Renal cortical epithelial cell (primary cell): ENCODE results near the gene RIMS3. TPM values are rescaled to one million over a fixed set of nuclear protein-coding genes. Genes with fewer than 3 reads are reported as not detected.

ENCODE experiments used
- DNase-seq: peaks from one replicate; pipeline ENCODE4 v3.0.0-alpha.2; 2011; ENCODE audit warnings: low read depth
- total RNA-seq: library from RNA; depleted of rRNA; stranded (reverse); fragments of >200 nt; gene quantifications from 2 replicates; pipeline ENCODE4 v1.2.3, GENCODE V29; 2014

The RIMS3 gene
- total RNA-seq, 1 donor from 2014 or later, result 6.7 TPM

DNA sequence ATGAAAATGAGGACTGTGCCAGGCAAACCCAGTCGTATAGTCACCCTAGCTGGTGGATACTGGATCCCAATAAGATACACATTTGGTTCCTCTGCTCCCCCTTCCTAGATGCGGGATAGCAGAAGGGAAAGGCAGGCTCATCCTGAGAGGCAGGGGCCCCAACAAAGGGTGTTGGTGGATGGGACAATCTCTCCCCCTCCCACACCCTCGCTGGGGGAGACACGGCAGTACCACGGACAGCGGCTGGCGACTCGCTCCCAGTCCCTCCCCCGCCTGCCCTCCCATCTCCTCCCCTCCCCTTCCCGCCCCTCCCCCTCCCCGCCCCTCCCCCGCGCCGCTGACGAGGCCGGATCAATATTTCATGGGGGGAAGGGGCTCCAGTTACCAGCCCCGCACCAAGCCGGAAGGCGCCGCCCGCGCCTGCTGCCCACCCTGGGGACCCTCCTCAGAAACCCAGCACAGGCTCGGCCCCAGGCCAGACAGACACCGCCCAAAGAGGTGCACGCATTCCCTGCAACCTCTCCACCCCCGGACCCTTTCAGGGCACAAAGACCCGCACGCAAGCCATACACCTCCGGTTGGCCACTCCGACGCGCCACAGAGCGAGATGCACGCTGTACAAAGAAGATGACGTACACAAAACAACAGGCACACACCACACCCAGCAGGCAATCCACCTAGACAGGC lies 11.5 kb downstream of the RIMS3 start:
- DNase-seq, result no peak

DNA sequence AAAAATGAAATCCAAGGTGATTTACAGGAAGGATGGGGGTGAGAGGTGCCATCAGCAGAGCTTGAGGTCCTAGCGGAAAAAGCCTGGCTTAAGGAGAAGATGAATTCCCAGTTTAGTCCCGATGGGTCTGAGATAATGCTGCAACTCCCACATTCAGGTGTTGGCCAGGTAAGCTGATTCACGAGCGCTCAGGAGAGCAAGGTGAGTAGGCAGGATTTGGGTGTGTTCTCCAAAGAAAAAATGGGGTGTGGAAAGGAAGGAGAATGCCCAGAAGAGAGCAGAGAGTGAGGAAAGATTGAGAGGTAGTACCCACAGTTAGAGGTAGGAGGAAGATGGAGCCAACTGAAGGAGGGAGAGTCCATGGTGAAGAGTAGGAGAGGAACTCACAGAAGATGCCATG lies 12.5 kb downstream of the RIMS3 start:
- no peak for DNase-seq

DNA sequence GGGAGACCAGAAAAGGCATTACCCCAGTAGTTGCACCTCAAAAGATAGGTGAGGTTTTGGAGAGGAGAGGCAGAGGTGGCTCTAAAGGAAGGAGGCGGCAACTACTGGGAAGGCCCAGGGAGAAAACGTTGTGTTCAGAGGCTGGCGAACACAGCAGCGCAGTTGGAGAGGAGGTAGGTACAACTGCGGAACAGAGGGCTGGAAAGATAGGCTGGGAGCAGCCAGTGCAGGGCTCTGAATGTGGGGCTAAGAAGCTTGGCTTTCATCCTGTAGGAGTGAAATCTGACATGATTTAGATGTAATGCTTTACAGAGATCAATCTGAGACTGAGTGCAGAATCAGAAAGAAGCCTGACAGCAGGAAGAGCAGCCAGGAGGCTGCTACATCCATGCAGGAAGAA lies 13.0 kb downstream of the RIMS3 start:
- no peak for DNase-seq

DNA sequence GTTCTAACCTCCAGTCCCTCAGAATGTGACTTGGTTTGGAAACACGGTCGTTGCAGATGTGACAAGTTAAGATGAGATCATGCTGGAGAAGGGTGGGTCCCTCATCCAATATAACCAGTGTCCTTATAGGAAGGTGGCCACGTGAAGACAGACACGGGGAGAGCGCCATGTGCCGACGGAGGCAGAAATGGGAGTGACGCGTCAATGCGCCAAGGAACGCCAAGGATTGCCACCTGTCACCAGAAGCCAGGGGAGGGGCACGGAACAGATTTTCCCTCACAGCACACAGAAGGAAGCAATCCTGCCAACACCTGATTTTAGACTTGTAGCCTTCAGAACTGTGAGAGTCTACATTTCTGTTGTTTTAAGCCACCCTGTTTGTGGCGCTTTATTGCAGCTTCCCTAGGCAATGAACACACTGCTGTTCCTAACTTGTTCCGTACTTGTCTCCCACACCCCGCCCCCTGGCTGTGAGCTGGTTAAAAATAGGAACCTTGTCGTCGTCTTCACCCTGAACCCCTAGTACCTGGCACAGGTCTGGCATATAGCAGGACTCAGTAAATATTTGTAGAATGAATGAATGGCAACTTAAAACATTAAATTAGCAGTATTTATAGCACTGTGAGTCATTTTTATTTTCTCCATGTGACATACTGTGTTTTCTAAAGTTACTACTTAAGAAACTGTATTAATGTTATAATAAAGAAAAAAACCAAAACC lies 14.2 kb downstream of the RIMS3 start:
- no peak for DNase-seq

DNA sequence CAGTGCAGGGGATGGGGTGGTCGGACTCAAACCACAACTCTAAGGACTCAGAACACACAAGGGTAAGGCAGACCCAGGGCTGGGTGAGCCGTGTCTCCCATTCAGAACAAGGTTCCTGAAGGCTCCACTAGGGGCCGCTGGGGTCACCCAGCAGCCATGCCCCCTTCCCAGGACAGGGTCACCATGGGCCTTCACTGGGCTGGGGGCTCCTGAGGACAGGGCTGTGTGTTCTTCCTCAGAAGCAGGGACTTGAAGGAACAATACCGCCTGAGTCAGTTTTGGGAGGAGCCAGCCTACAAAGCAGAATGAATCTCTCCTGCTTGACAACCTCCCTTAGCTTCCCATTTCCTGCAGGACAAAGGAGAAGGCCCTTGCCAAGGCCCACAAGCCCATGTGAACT lies 15.4 kb downstream of the RIMS3 start:
- no peak for DNase-seq

DNA sequence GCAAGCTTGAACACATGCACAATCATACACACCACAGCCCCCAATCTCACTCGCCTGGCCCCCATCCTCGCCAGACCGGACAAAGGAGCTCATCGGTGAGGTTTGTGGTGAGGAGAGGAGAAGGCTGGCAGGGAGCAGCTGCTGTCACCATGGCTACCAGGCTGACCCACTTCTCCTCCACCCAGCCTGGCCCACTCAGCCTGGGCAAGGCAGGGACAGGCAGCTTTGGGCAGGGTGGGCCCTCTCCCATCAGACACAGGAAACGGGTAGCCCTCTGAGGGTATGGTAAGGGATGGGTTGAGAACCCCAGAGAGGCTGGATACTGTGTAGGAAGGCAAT lies 15.9 kb downstream of the RIMS3 start:
- no peak for DNase-seq

DNA sequence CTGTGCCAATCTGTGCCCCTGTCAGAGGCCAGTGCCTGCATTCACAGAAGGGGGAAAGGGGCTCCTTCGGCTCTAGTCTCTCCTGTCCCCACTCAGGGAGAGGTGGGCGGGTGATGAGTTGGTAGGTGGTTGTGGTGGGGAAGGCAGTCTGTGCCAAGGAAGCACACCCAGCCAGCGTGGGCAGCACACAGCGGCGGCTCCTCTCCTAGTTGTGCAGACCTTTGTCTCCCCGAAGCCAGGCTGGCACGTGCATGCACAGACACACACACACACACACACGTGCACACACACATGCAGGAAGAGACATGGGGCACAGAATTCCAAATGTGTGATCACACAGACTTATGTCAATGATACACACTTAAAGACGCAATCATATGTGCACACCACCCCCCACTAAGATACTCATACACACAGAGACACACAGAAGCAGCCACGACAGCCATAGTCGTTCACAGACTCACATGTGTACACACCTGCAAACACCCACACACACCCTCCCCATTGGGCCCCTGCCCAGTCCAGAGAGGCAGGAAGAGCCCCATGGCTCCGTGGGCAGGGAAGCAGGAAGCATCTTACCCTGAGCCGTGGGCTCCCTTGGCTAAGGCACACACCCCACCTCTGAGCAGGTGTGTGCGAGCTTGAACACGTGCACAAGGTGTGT lies 16.4 kb downstream of the RIMS3 start:
- no peak for DNase-seq

DNA sequence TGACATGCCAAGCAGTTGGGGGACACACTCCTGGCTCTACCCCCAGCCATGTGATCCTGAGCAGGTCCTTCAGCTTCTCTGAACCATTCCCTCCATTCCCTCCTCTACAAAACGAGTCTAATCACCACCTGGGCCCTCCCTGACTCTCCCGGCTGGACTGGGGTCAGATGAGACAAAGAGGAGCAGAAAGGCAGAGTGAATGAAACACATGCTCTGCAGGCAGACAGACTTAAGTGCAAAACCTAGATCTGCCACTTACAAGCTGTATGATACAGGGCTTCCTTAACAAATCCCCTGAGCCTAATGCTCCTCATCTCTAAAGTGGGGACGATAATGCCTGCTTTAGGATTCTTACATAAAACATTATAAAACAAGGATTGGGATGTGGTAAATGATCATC lies 17.3 kb downstream of the RIMS3 start:
- DNase-seq, result no peak

DNA sequence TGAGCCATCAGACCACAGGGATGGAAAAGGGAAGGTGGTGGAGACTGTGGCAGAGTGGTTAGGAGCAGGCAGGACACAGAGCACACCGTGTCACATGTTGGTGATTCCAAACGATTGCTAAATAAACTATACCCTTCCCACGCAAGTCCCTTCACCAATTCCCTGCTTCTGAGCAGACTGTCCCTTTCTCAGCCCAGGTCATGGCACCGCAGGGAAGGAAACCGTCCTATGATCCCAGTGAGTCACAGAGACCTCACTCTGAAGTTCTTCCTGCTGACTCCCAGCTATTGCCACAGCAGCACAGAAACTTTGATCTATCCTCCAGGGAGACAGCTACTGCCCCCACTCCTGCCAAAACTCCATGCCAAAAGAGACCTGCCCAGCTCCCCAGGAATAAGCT lies 19.2 kb downstream of the RIMS3 start:
- DNase-seq, result peak; percentile 57

DNA sequence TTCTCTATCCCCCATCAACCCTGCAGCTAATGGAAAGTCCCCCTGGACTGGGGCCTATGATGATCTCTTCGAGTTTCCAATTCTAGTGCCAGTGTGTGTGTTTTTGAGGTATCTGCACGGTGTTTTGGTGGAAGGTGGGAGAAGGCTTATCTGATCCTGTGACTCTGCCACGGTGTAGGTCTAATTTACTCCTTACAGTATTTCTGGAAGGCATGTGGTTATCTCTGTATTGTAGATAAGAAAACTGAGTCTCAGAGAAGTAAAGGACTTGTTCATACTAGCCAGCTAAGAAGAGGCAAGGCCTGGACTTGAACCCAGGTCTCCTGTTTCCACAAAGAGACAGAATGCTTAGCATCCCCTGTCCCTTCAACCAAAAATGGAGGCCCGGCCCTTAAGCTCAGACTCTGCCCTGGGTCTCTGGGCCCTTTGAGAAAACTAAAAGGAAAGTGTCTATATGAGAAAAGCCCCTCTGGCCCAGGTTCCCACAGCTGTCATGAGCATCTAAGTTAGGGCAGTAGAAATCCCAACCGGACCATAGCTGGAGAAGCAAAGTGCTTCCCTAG lies 20.3 kb downstream of the RIMS3 start:
- DNase-seq, result no peak

DNA sequence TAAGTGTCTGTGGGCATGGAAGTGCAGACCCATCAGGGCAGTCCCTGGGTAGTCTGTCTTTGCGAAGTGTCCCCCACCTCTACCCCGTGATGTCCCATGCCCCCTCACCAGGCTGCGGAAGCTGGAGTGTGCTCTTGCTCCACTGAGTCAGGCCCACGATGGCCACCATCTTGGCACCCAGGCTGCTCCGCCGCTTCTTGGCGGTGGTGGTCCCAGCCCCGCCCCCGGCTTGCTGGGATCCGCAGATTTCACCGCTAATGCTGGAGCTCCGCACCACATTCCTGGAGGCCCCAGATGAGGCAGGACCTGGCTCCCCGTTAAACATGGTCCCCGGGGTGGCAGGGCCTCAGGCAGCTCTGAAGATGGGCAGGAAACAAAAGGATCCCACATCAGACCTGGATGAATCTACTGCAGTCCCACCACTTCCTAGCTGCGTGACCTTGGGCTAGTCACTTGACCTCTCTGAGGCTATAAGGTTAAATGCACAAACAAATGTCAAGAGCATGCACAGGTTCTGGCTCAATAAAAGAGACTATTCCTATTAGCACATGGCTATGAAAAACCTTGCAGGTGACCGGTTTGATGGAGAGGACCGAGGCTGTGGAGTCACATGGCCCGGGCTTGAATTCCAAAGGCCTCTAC lies 23.8 kb downstream of the RIMS3 start:
- no peak for DNase-seq

DNA sequence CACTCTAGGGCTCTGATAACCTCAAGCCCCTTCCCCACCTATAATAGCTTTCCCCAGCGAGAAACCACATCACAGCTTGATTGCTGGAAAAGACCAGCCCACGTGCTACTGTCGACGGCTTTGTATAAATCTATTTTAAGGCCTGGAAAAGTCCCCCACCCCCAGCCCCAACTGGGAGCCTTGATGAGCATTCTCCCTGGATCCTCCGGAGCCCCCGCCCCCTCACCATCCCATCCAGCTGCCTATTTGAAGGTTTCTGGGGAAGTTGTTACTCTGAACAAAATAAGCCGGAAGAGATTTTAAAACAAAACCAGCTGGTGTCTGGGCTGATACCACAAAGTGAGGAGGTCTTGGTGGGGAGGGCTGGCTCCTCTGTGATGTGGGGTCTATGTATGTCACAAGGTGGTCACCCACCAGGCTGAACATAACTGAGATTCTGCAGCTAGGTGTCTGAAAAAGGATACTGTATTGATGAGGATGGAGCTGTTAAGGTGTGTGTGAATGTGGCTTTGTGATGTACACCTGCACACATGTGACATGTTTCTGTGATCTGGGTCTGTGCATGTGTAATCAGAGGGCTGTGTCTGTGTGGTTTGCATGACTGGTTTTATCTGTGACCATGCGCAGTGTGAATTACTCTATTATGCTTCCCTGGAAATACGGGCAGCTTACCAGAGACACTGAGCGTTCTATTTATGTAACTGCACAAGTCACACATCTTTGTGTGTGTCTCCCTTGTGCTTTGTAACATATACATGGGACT lies 25.0 kb downstream of the RIMS3 start:
- DNase-seq, result no peak

DNA sequence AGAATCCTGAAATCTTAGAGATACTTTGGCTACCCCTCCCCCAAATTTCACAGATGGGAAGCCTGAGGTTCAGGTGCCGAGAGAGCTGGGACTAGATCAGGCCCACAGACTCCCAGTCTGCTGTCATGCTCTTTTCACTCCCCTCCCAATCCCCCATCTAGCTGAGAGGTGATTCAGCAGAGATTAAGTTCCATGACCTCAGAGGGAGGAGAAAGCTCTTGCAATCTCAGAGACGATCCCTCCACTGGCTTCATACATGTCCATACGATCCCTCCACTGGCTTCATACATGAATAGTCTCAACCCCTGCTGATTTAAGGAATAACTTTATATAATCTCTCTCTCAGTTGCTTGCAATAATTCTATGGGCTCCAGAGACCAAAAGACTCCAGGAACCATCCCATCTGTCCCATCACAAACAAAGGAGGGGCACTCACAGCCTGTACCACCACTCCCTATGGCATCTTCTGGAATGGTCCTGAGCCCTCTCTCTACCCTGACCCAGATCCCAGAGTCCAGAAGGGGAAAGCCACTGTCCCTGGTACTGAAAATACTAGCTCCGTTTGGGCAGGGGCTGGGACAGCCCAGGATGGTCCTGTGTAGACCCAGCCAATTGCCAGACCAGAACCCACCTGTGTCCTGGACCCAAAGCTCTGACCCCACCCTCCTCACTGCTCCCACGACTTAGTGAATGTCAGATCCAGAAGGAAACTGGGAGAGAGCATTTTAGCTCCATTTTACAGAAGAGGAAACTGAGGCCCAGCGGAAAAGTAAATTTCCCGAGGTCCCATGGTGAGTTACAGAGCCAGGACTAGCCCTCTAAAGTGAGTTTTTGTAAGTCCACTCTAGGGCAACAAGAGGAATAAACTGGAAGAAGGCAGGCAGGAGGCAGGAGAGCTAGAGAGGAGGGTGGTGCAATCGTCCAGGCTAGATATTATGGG lies 27.1 kb downstream of the RIMS3 start:
- DNase-seq, result no peak

DNA sequence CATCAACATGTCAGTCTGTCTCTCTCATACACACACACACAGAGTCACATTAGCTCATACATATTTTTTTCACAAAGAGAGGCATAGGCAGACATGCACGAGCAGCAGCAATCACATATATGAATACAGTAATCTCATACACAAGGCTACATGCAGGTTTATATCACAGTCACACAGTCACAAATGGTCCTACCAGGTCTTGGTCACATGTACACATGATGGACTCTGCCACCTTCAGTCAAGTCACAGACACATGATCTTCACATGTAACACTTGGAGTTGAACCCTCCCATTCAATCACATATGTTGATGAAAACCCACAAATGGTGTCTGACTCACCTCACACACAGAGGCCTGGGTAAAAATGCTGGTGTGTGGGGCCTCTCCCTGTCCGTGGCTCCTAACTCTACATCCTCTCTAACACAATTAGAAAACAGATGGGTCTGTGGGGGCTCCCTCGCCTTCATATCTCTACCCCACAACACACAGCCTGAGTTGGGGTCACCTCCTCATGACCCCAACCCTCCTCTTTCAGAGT lies 27.9 kb downstream of the RIMS3 start:
- DNase-seq, result no peak

DNA sequence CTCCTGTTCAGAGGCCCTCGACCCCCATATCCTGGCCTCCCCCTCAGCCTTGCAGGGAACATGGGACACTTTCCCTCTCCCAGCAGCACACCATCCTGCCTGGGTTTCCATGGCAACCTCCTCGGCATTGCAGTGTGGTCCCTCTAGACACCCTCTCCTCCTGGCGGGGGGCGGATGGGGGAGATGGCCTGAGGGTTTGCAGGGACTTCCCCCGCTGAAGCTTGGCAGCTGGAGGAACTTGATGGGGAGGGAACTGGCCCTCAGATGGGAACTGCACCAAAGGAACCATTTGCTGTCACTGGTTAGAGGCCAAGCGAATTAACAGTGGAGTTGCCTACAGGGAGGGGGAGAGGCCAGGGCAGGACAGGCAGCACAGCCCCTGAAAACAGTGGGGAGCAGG lies 28.7 kb downstream of the RIMS3 start:
- DNase-seq, result no peak

DNA sequence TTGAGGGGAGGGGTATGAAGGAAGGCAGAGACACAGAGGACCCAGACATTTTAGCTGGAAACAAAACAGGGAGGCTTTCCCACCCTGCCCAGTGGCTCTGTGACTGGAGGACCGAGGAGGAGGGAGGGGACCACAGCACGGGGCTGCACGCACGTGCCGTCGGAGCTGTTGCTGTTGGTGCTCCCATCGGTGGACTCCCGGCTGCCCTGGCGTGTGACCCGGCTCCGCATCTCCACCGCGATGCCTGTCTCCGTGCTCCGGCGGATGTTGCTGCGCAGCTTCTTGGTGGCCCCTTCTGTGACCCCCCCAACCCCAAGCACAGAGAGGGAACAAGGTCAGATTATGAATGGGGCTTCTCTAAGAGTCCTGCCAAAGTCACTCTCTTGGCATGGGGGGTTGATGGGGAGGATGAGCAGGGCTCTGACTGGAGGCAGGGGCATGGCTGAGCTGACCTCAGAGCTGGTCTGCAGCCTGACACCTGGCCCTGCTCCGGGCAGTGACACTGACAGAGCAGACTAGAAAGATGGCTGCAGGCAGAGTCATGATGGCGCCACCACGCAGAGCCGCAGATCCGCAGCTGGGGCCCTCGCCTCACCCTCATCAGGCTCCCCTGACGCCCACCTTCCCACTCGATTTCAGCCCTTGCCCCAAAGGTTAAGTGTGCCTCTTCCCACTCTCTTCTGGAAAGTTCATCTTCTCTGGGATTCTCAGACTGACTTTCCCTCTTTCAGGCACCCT lies 29.6 kb downstream of the RIMS3 start:
- DNase-seq, result no peak

DNA sequence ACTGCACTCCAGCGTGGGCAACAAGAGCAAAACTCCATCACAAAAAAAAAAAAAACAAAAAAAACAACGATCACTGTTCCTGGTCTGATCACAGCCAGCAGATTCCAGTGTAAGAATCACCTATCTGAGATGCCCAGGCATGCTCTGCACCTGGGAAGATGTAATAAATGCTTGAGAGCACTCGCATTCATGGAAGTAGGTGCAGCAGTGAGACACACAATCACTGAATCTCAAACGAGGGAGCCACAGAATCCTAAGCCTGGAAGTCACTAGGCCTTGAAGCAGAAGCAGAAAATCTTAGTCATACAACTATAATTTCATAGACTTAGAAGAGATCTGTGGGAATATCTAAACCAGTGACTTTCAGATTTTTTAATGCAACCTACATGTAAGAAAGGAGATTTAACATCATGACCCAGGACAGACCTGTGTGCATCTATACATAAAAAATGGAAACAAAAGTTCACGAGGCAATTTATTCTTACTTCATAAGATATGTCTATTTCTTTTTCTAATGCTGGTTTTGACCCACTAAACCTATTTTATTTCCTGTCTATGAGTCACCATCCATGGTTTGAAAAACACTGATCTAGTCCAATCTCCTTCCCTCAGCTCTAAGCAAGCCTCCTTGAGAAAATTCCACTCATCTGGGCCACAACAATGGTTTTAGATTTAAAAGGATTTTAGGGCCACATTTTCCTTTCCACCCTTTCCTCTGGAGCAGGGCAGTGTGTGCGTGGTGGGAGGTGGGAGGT lies 30.4 kb downstream of the RIMS3 start:
- DNase-seq, result peak; percentile 49

DNA sequence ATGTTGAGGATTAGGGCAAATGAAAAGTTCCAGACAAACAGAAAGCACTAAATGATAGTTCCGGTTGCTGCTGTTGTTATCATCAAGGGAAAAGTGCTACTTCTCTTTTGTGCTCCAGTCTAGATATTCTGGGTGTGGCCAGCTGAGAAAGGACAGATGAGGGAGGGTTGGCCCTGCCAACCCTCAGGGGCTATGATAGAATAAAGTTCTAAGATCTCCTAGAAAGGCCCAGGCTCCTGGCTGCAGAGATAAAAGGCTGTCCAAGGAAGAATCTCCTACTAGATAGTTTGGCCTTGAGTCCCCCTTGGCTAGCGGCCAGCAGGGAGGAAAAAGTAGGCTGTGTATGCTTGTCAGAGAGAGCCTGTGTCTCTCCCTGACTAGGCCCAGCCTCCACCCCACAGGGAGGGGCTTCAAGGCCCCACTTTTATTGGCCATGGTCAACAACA lies 31.5 kb downstream of the RIMS3 start:
- DNase-seq, result no peak

DNA sequence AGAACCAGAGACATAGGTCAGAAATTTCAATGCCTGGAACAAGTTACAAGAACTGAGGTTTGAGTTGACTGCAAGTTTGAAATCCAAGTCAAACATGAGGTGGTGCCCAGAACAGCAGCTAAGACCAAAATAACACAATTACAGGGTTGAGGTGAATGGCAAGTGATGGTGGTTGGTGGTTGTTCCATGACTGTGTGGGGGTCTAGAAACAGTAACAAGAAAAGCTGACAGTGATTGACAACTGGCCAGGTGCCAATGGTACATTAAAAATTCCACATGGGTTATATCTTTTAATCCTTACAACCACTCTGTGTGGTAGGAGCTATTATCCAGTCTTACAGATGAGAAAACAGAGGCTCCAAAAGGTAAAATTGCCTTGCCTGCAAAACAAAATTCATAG lies 32.0 kb downstream of the RIMS3 start:
- no peak for DNase-seq
